ENCODE results near the gene REV3L.
A peak's percentile ranks its signal among the peaks of the same experiment; 100 is the strongest.

The REV3L gene

GRCh38 chr6:111462770-111463391 lies 20.1 kb downstream of the REV3L start:
- no peak for DNase-seq

GRCh38 chr6:111461860-111462259 lies 21.2 kb downstream of the REV3L start:
- no peak for DNase-seq

- DNase-seq, result no peak
These were observed 24.3 kb downstream of the REV3L start for GRCh38 chr6:111458670-111459232.

GRCh38 chr6:111456208-111456607 lies 26.8 kb downstream of the REV3L start:
- DNase-seq, result no peak

GRCh38 chr6:111450636-111451035 lies 32.4 kb downstream of the REV3L start:
- no peak for DNase-seq

GRCh38 chr6:111450087-111450486 lies 32.9 kb downstream of the REV3L start:
- no peak for DNase-seq

- DNase-seq, result no peak
These were observed 33.9 kb downstream of the REV3L start for GRCh38 chr6:111449129-111449528.

- DNase-seq, result no peak
These were observed 36.0 kb downstream of the REV3L start for GRCh38 chr6:111447051-111447450.

- DNase-seq, result no peak
These were observed 37.2 kb downstream of the REV3L start for GRCh38 chr6:111445861-111446267.

- no peak for DNase-seq
These were observed 38.2 kb downstream of the REV3L start for GRCh38 chr6:111444794-111445193.

- no peak for DNase-seq
These were observed 41.3 kb downstream of the REV3L start for GRCh38 chr6:111441678-111442243.

GRCh38 chr6:111439171-111439570 lies 43.8 kb downstream of the REV3L start:
- no peak for DNase-seq

- DNase-seq, result no peak
These were observed 45.4 kb downstream of the REV3L start for GRCh38 chr6:111437573-111437972.

GRCh38 chr6:111432511-111432910 lies 50.5 kb downstream of the REV3L start:
- DNase-seq, result no peak

- DNase-seq, result no peak
These were observed 52.2 kb downstream of the REV3L start for GRCh38 chr6:111430605-111431376.

GRCh38 chr6:111429571-111429970 lies 53.4 kb downstream of the REV3L start:
- no peak for DNase-seq

- no peak for DNase-seq
These were observed 54.2 kb downstream of the REV3L start for GRCh38 chr6:111428811-111429210.

GRCh38 chr6:111427341-111428116 lies 55.5 kb downstream of the REV3L start:
- peak; percentile 24 for DNase-seq

- DNase-seq, result no peak
These were observed 58.8 kb downstream of the REV3L start for GRCh38 chr6:111423960-111424846.

GRCh38 chr6:111423055-111423633 lies 59.9 kb downstream of the REV3L start:
- DNase-seq, result no peak

GRCh38 chr6:111418971-111419693 lies 63.9 kb downstream of the REV3L start:
- DNase-seq, result no peak

Measured in CD4-positive, alpha-beta T cell treated with Interleukin-6 for 4 hours (primary cell).